Kidney epithelial cell (primary cell): ENCODE measurements around the gene GMCL2. TPM values are rescaled to one million over a fixed set of nuclear protein-coding genes. Genes with fewer than 3 reads are reported as not detected.

Experiments
- DNase-seq: peaks from one replicate; pipeline ENCODE4 v3.0.0-alpha.2; 2010; ENCODE audit warnings: low read depth
- H3K27me3 ChIP-seq: 2 replicates; pipeline ENCODE4 v1.6.0; 2011; ENCODE audit warnings: low read length; ENCODE audit not compliant: control insufficient read depth, insufficient read depth
- H3K36me3 ChIP-seq: 2 replicates; pipeline ENCODE4 v1.5.1; 2011; ENCODE audit warnings: low read length; ENCODE audit not compliant: control insufficient read depth, insufficient read depth
- H3K4me3 ChIP-seq: 2 replicates; pipeline ENCODE4 v1.5.1; 2011; ENCODE audit warnings: low read depth, mild to moderate bottlenecking, control low read depth, low read length
- total RNA-seq: library from RNA; depleted of rRNA; stranded (reverse); fragments of >200 nt; gene quantifications from 2 replicates; pipeline ENCODE4 v1.2.3, GENCODE V29; 2015
- TF ChIP-seq, protein P1 (sequence below): IDR thresholded peaks from 2 replicates; pipeline ENCODE4 v1.5.1; 2011; ENCODE audit warnings: mild to moderate bottlenecking, moderate library complexity, low read length, control low read depth, inconsistent platforms; ENCODE audit not compliant: insufficient read depth, poor library complexity, severe bottlenecking

Gene GMCL2
- total RNA-seq, 1 donor from 2014 or later: not detected

GRCh38 chr5:178221282-178221681, 34.1 kb upstream of the GMCL2 start:
- no peak for DNase-seq
- TF ChIP-seq, protein P1, sequence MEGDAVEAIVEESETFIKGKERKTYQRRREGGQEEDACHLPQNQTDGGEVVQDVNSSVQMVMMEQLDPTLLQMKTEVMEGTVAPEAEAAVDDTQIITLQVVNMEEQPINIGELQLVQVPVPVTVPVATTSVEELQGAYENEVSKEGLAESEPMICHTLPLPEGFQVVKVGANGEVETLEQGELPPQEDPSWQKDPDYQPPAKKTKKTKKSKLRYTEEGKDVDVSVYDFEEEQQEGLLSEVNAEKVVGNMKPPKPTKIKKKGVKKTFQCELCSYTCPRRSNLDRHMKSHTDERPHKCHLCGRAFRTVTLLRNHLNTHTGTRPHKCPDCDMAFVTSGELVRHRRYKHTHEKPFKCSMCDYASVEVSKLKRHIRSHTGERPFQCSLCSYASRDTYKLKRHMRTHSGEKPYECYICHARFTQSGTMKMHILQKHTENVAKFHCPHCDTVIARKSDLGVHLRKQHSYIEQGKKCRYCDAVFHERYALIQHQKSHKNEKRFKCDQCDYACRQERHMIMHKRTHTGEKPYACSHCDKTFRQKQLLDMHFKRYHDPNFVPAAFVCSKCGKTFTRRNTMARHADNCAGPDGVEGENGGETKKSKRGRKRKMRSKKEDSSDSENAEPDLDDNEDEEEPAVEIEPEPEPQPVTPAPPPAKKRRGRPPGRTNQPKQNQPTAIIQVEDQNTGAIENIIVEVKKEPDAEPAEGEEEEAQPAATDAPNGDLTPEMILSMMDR: no peak

DNA sequence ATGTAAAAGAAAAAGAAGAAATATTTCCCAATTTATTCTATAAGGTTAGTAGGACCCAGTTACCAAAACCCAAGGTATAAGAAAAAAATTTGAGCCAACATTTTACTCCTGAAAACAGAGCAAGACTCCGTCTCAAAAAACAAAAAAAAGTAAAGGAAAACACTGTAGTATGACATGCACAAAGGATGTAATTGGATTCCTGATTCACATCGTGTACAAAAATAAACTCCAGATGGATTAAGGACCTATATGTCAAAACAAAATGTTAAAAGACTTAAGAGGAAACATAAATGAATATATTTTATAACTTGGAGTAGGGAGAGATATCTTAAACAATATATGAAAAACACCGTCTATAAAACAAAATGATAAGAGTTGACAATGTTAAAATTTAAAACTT, 31.7 kb upstream of the GMCL2 start:
- H3K4me3 ChIP-seq: no peak overlapping the region
- no peak for DNase-seq
- no peaks in the 10 kb centered on the region for H3K27me3 ChIP-seq
- peaks cover 5% of the 10 kb centered on the region for H3K36me3 ChIP-seq
- TF ChIP-seq, protein P1: no peak

More at GRCh38 chr5:178221282-178221681, 34.1 kb upstream of the GMCL2 start:
- no peaks in the 10 kb centered on the region for H3K36me3 ChIP-seq
- H3K4me3 ChIP-seq: no peak overlapping the region
- no peaks in the 10 kb centered on the region for H3K27me3 ChIP-seq

DNA sequence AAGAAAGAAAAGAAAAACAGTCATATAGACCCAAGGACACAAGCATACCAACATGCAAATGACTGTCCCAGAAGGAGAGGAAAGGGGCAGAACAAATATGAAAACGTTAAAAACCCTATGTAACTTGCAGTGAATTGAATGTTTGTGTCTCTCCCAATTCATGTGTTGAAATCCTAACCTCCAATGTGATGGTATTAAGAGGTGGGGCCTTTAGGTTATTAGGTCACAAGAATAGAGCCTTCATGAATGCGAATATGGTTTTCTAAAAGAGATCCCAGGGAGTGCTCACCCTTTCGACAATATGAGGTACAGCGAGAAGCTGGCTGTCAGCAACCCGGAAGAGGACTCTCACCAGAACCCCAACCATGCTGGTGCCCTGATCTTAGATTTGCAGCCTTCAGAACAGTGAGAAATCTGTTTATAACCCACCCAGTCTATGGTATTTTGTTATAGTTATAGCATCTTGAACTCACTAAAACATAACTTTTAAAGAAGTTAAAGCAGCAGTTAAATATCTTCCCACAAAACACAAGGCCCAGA, 31.1 kb upstream of the GMCL2 start:
- TF ChIP-seq, protein P1: no peak
- H3K27me3 ChIP-seq: no peaks in the 10 kb centered on the region
- H3K36me3 ChIP-seq: peaks cover 5% of the 10 kb centered on the region
- DNase-seq: no peak
- H3K4me3 ChIP-seq: no peak overlapping the region

- DNase-seq: no peak
- Histone ChIP-seq H3K36me3 (peaks cover 10% of the 10 kb centered on the region), H3K27me3 (no peaks in the 10 kb centered on the region), H3K4me3 (no peak overlapping the region)
- TF ChIP-seq, protein P1: no peak
Observed at GRCh38 chr5:178216779-178217178, 29.6 kb upstream of the GMCL2 start.

GRCh38 chr5:178216088-178216534, 28.9 kb upstream of the GMCL2 start:
- TF ChIP-seq, protein P1: no peak
- DNase-seq: no peak
- Histone ChIP-seq H3K27me3 (no peaks in the 10 kb centered on the region), H3K4me3 (no peak overlapping the region), H3K36me3 (peaks cover 12% of the 10 kb centered on the region)
